Mesenchymal stem cell (in vitro differentiated cells and primary cell): ENCODE results near the gene IRF4. TPM values are rescaled to one million over a fixed set of nuclear protein-coding genes. Genes with fewer than 3 reads are reported as not detected.
A peak's percentile ranks its signal among the peaks of the same experiment; 100 is the strongest.

Experiments used
- DNase-seq: peaks from one replicate; pipeline ENCODE4 v3.0.0-alpha.2; 2013
- H2AFZ ChIP-seq: one replicate; pipeline ENCODE4 v1.6.1; 2013; ENCODE audit warnings: low read depth, mild to moderate bottlenecking, control low read depth, inconsistent platforms, low read length, moderate library complexity
- H2AK5ac ChIP-seq: 2 replicates; pipeline ENCODE4 v1.6.1; 2013; ENCODE audit warnings: low read length, moderate library complexity, mild to moderate bottlenecking, inconsistent platforms; ENCODE audit not compliant: severe bottlenecking
- H2BK120ac ChIP-seq: one replicate; pipeline ENCODE4 v1.6.1; 2013; ENCODE audit warnings: low read depth, mild to moderate bottlenecking, inconsistent platforms, low read length, moderate library complexity
- H2BK12ac ChIP-seq, 2 experiments: one replicate each; pipeline ENCODE4 v1.6.1; 2013; ENCODE audit warnings: inconsistent platforms in 2 of 2, low read length in 2 of 2, mild to moderate bottlenecking in 2 of 2, moderate library complexity in 2 of 2, control low read depth in 1 of 2
- H2BK15ac ChIP-seq: one replicate; pipeline ENCODE4 v1.6.1; 2013; ENCODE audit warnings: mild to moderate bottlenecking, low read depth, inconsistent platforms; ENCODE audit not compliant: poor library complexity, severe bottlenecking
- H2BK5ac ChIP-seq: 2 replicates; pipeline ENCODE4 v1.6.1; 2013; ENCODE audit warnings: low read depth, mild to moderate bottlenecking, low read length, control low read depth, inconsistent platforms; ENCODE audit not compliant: poor library complexity, severe bottlenecking
- H3K14ac ChIP-seq, 2 experiments: one replicate each; pipeline ENCODE4 v1.6.1; 2013; ENCODE audit warnings: inconsistent platforms in 2 of 2, low read length in 2 of 2, control low read depth in 1 of 2, mild to moderate bottlenecking in 1 of 2, moderate library complexity in 1 of 2
- H3K18ac ChIP-seq, 2 experiments: one replicate each; pipeline ENCODE4 v1.6.1; 2013; ENCODE audit warnings: inconsistent platforms in 2 of 2, low read length in 2 of 2, control low read depth in 1 of 2, low read depth in 1 of 2, mild to moderate bottlenecking in 1 of 2
- H3K23ac ChIP-seq, 2 experiments: one replicate each; pipeline ENCODE4 v1.6.1; 2013; ENCODE audit warnings: inconsistent platforms in 2 of 2, low read length in 2 of 2, mild to moderate bottlenecking in 2 of 2, moderate library complexity in 2 of 2, control low read depth in 1 of 2
- H3K27ac ChIP-seq: 2 replicates; pipeline ENCODE4 v1.5.1; 2013; ENCODE audit warnings: mild to moderate bottlenecking, moderate library complexity, low read length, control low read depth, inconsistent platforms; ENCODE audit not compliant: poor library complexity, severe bottlenecking
- H3K27me3 ChIP-seq, 2 experiments: 2 replicates each; pipeline versions ENCODE4 v1.6.1 to v1.7.0; 2013; ENCODE audit warnings: low read length in 2 of 2, mild to moderate bottlenecking in 2 of 2, moderate library complexity in 2 of 2, control low read depth in 1 of 2, inconsistent platforms in 1 of 2; ENCODE audit not compliant: control insufficient read depth in 1 of 2, insufficient read depth in 1 of 2
- H3K36me3 ChIP-seq, 2 experiments: 2 replicates each; pipeline versions ENCODE4 v1.6.1 to v1.7.0; 2013; ENCODE audit warnings: low read length in 2 of 2, control low read depth in 1 of 2, inconsistent platforms in 1 of 2, low read depth in 1 of 2, mild to moderate bottlenecking in 1 of 2; ENCODE audit not compliant: insufficient read depth in 2 of 2, control insufficient read depth in 1 of 2
- H3K4ac ChIP-seq, 2 experiments: one replicate each; pipeline ENCODE4 v1.6.1; 2013; ENCODE audit warnings: inconsistent platforms in 2 of 2, low read length in 2 of 2, mild to moderate bottlenecking in 2 of 2, moderate library complexity in 2 of 2, control low read depth in 1 of 2, low read depth in 1 of 2
- H3K4me1 ChIP-seq: 2 replicates; pipeline ENCODE4 v1.6.1; 2013; ENCODE audit warnings: low read depth, low read length, control low read depth; ENCODE audit not compliant: control insufficient read depth, insufficient read depth
- H3K4me2 ChIP-seq: 2 replicates; pipeline ENCODE4 v1.6.1; 2013; ENCODE audit warnings: low read length, mild to moderate bottlenecking, inconsistent platforms; ENCODE audit not compliant: poor library complexity, severe bottlenecking
- H3K4me3 ChIP-seq, 2 experiments: 2 replicates each; pipeline versions ENCODE4 v1.5.1 to v1.7.0; 2013; ENCODE audit warnings: low read length in 2 of 2, mild to moderate bottlenecking in 2 of 2, control low read depth in 1 of 2, low read depth in 1 of 2; ENCODE audit not compliant: insufficient read depth in 1 of 2
- H3K79me1 ChIP-seq: replicated peaks from 2 replicates; pipeline ENCODE4 v1.6.1; 2013; ENCODE audit warnings: mild to moderate bottlenecking, control low read depth, low read length, inconsistent platforms; ENCODE audit not compliant: poor library complexity, severe bottlenecking
- H3K9ac ChIP-seq: 2 replicates; pipeline ENCODE4 v1.7.0; 2013; ENCODE audit warnings: mild to moderate bottlenecking, low read length, moderate library complexity
- H3K9me3 ChIP-seq: 2 replicates; pipeline ENCODE4 v1.7.0; 2013; ENCODE audit warnings: mild to moderate bottlenecking, low read length; ENCODE audit not compliant: control insufficient read depth
- H4K8ac ChIP-seq: one replicate; pipeline ENCODE4 v1.6.1; 2013; ENCODE audit warnings: inconsistent platforms, mild to moderate bottlenecking, low read length, moderate library complexity
- H4K91ac ChIP-seq: one replicate; pipeline ENCODE4 v1.6.1; 2013; ENCODE audit warnings: mild to moderate bottlenecking, low read length, inconsistent platforms
- WGBS: methylation state at CpG from one replicate; pipeline ENCODE4 v1.1.7; 2013; ENCODE audit warnings: mixed read lengths; 5-methylcytosine and 5-hydroxymethylcytosine counted together
- polyA plus RNA-seq, 2 experiments: library from polyadenylated mRNA; stranded (reverse); fragments of 200-250 nt; gene quantifications; one replicate each; pipeline ENCODE4 v1.2.3, GENCODE V29; 2013

Gene IRF4
- 0.01 TPM for polyA plus RNA-seq (2013, experiment 1 of 2)
- polyA plus RNA-seq (2013, experiment 2 of 2) = 0.03 TPM

DNA sequence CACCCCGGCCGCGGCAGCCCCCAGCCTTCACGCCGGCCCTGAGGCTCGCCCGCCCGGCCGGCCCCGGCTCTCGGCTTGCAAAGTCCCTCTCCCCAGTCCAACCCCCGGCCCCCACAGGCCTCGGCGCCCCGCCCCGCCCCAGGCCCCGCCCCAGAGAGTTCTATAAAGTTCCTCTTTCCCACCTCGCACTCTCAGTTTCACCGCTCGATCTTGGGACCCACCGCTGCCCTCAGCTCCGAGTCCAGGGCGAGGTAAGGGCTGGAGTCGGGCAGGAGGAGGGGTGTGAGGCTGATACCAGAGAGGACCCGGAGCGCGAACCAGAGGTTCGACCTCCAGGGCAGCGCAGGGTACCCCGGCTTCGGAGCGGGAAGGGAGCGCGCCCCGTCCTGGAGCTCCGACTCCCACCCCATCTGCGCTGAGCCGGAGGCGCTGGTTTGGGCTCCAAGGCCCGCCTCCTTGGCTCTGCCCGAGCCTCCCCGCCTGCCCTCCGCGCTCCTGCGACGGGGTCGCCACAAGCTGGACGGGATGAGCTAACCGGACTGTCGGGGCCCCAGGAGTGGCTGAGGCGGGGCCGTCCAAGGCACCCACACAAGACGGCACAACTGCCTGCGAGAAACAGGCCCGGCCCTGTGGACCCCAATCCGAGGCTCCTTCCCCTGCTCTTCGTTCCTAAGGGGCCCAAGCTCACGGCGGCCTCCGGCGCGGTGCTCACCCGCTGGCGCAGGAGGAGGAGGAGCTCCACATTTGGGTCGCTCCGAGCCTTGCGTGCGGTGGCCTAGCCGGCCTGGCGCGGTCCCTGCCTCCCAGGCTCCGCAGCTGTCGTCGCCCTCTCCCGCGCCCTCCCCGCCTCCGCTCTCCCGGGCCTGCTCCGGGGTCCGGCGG lies at the start of gene IRF4:
Gene IRF4, plus strand, starts transcription at position 194 of the 882 bp plus-strand sequence. CDS start 1,401 bp downstream, outside the sequence.
- Histone ChIP-seq H3K18ac (no peak within 1 kb of the TSS), H3K4ac (no peak within 1 kb of the TSS), H2BK5ac (no peak within 1 kb of the TSS), H2BK12ac (no peak within 1 kb of the TSS), H4K8ac (no peak within 1 kb of the TSS), H3K27me3 (peaks cover 49 to 81% of the 10 kb centered on the region in 2 experiments), H3K4me3 (peak within 1 kb of the TSS; percentile 35 to 77), H3K4me2 (peak within 1 kb of the TSS; percentile 66), H3K9me3 (no peaks in the 10 kb centered on the region), H2BK120ac (no peak within 1 kb of the TSS), H3K79me1 (no peaks in the 10 kb centered on the region), H3K14ac (no peak within 1 kb of the TSS), H2BK15ac (peak within 1 kb of the TSS; percentile 36), H3K23ac (peak within 1 kb of the TSS in 1 of 2 experiments; percentile 56), H3K36me3 (peaks cover 0 to 11% of the 10 kb centered on the region in 2 experiments), H4K91ac (no peak within 1 kb of the TSS), H2AFZ (no peak within 1 kb of the TSS), H3K9ac (peak within 1 kb of the TSS; percentile 72), H3K27ac (no peak within 1 kb of the TSS), H2AK5ac (no peak within 1 kb of the TSS), H3K4me1 (peaks cover 26% of the 10 kb centered on the region)
- WGBS = 2% methylated on average over 64 of the region's 82 CpGs
- no peak for DNase-seq

- peaks cover 5% of the 10 kb centered on the region for H3K79me1 ChIP-seq
- H3K27ac ChIP-seq = no peak overlapping the region
- no peak overlapping the region for H3K4me3 ChIP-seq
- H3K23ac ChIP-seq = no peak overlapping the region
- H3K4me1 ChIP-seq = peaks cover 5% of the 10 kb centered on the region
- H3K36me3 ChIP-seq = peaks cover 0 to 13% of the 10 kb centered on the region in 2 experiments
- DNase-seq = no peak
- no peak overlapping the region for H3K14ac ChIP-seq
- no peak overlapping the region for H3K4me2 ChIP-seq
- 65% methylated on average over 16 of the region's 16 CpGs for WGBS
- H2BK12ac ChIP-seq = no peak overlapping the region
- no peak overlapping the region for H3K18ac ChIP-seq
- H2AFZ ChIP-seq = no peak overlapping the region
- H2BK15ac ChIP-seq = no peak overlapping the region
- no peak overlapping the region for H4K91ac ChIP-seq
- H3K9me3 ChIP-seq = no peaks in the 10 kb centered on the region
- no peak overlapping the region for H3K9ac ChIP-seq
- no peak overlapping the region for H2BK5ac ChIP-seq
- H3K27me3 ChIP-seq = no peaks in the 10 kb centered on the region
- H2BK120ac ChIP-seq = no peak overlapping the region
- H4K8ac ChIP-seq = no peak overlapping the region
- H2AK5ac ChIP-seq = no peak overlapping the region
- no peak overlapping the region for H3K4ac ChIP-seq
Observed at GRCh38 chr6:341914-342831, 49.4 kb upstream of the IRF4 start.

DNA sequence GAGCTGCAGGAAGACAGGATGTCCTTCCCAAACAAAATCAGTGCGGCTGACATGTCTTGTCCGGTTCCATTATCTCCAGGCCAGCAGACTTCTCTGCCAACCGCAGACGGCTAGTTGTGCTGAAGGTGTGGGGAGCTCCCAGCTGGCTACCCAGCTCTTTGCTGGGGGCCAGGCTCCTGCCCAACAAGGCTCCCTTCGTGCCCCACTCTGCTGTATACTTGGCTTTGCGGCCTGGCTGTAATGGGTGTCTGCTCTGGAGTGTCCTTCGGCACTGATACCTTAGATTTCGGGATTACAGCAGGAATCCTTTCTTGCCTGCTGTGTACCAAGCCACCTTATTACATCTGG lies 48.7 kb upstream of the IRF4 start:
- 81% methylated on average over 8 of the region's 8 CpGs for WGBS

More for the DNA sequence above, 48.7 kb upstream of the IRF4 start:
- H3K23ac ChIP-seq = no peak overlapping the region
- no peak overlapping the region for H2BK15ac ChIP-seq
- H2AK5ac ChIP-seq = no peak overlapping the region
- no peaks in the 10 kb centered on the region for H3K9me3 ChIP-seq
- peaks cover 0 to 14% of the 10 kb centered on the region in 2 experiments for H3K36me3 ChIP-seq
- H4K91ac ChIP-seq = no peak overlapping the region
- no peak overlapping the region for H2BK5ac ChIP-seq
- H3K27me3 ChIP-seq = no peaks in the 10 kb centered on the region
- H2AFZ ChIP-seq = no peak overlapping the region
- no peak overlapping the region for H3K9ac ChIP-seq
- H3K18ac ChIP-seq = no peak overlapping the region
- no peak overlapping the region for H3K14ac ChIP-seq
- no peak overlapping the region for H2BK12ac ChIP-seq
- no peak overlapping the region for H3K4ac ChIP-seq
- H3K27ac ChIP-seq = no peak overlapping the region
- peaks cover 5% of the 10 kb centered on the region for H3K79me1 ChIP-seq
- H2BK120ac ChIP-seq = no peak overlapping the region
- H3K4me1 ChIP-seq = peaks cover 5% of the 10 kb centered on the region
- H3K4me3 ChIP-seq = no peak overlapping the region
- no peak for DNase-seq
- no peak overlapping the region for H4K8ac ChIP-seq
- H3K4me2 ChIP-seq = no peak overlapping the region
